Fibroblast of skin of right biceps (primary cell): ENCODE data around the gene PARP14.
A peak's percentile ranks its signal among the peaks of the same experiment; 100 is the strongest.
"Not testable (repeated sequence)": the region's sequence is repeated elsewhere in the genome, so short reads cannot be mapped to it uniquely, and the experiment has no call there.

ENCODE experiments used
- DNase-seq: peaks from one replicate; pipeline ENCODE4 v3.0.0-alpha.2; 2013

Gene PARP14

GRCh38 chr3:122679085-122679881, 1.4 kb upstream of the PARP14 start:
- peak; percentile 78 for DNase-seq

GRCh38 chr3:122679882-122680474, 661 bp upstream of the PARP14 start:
- DNase-seq: no peak

- DNase-seq: no peak
Observed at GRCh38 chr3:122681284-122681973, 790 bp downstream of the PARP14 start.

GRCh38 chr3:122681974-122682409, 1.4 kb downstream of the PARP14 start:
- DNase-seq: no peak

GRCh38 chr3:122682778-122683411, 2.3 kb downstream of the PARP14 start:
- not testable (repeated sequence) for DNase-seq

GRCh38 chr3:122687298-122687697, 6.7 kb downstream of the PARP14 start:
- DNase-seq: no peak

- peak; percentile 3 for DNase-seq
Observed at GRCh38 chr3:122688996-122689395, 8.4 kb downstream of the PARP14 start.

GRCh38 chr3:122689587-122689986, 8.9 kb downstream of the PARP14 start:
- DNase-seq: peak; percentile 8

- DNase-seq: no peak
Observed at GRCh38 chr3:122690096-122690495, 9.5 kb downstream of the PARP14 start.

- DNase-seq: peak; percentile 34
Observed at GRCh38 chr3:122691195-122691594, 10.6 kb downstream of the PARP14 start.

GRCh38 chr3:122692674-122693073, 12.0 kb downstream of the PARP14 start:
- DNase-seq: no peak

- DNase-seq: no peak
Observed at GRCh38 chr3:122694966-122695365, 14.3 kb downstream of the PARP14 start.

GRCh38 chr3:122695927-122696561, 15.4 kb downstream of the PARP14 start:
- DNase-seq: no peak

GRCh38 chr3:122697952-122698620, 17.4 kb downstream of the PARP14 start:
- DNase-seq: no peak

- DNase-seq: no peak
Observed at GRCh38 chr3:122700193-122700592, 19.6 kb downstream of the PARP14 start.

- DNase-seq: no peak
Observed at GRCh38 chr3:122705379-122705778, 24.7 kb downstream of the PARP14 start.

- DNase-seq: not testable (repeated sequence)
Observed at GRCh38 chr3:122710616-122711251, 30.1 kb downstream of the PARP14 start.

- no peak for DNase-seq
Observed at GRCh38 chr3:122714273-122714672, 33.6 kb downstream of the PARP14 start.

- DNase-seq: no peak
Observed at GRCh38 chr3:122716667-122717066, 36.0 kb downstream of the PARP14 start.

GRCh38 chr3:122719273-122719921, 38.8 kb downstream of the PARP14 start:
- peak; percentile 7 for DNase-seq

GRCh38 chr3:122725106-122725505, 44.5 kb downstream of the PARP14 start:
- no peak for DNase-seq
